Measurements from ENCODE around the gene ITGAL.

Gene ITGAL

DNA sequence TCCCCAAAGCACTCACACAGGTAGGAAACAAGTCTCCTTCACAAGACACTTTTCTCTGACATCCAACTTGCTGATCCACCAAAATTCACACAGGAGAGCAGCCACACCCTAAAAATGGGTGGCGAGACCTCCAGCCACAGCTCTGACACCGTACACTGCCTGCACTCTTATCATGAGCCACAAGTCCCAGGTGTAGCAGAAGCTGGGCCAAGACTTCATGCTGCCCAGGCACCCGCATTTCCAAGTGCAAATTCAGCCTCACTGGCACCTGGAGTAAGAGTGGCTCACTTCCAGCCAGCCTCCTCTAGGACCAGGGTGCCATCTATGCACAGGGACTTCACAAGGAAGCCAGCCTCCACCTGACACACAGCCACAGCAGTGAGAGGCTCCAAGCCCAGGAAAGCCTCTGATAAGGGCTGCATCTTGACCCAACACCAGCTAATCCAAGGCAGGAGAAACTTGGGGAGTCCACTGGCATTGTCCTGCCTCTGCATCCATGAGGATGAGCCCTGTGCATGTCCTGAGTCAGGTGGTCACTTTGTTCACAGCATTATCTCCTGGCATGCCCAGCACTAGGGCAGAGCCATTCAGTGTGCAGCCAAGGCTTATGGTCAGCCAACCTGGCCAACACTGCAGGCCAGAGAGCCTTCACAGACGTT is 56.4 kb downstream of the ITGAL start:
- TF ChIP-seq, protein P1, sequence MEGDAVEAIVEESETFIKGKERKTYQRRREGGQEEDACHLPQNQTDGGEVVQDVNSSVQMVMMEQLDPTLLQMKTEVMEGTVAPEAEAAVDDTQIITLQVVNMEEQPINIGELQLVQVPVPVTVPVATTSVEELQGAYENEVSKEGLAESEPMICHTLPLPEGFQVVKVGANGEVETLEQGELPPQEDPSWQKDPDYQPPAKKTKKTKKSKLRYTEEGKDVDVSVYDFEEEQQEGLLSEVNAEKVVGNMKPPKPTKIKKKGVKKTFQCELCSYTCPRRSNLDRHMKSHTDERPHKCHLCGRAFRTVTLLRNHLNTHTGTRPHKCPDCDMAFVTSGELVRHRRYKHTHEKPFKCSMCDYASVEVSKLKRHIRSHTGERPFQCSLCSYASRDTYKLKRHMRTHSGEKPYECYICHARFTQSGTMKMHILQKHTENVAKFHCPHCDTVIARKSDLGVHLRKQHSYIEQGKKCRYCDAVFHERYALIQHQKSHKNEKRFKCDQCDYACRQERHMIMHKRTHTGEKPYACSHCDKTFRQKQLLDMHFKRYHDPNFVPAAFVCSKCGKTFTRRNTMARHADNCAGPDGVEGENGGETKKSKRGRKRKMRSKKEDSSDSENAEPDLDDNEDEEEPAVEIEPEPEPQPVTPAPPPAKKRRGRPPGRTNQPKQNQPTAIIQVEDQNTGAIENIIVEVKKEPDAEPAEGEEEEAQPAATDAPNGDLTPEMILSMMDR (IDR thresholded peaks at IDR 0.05): no peak

DNA sequence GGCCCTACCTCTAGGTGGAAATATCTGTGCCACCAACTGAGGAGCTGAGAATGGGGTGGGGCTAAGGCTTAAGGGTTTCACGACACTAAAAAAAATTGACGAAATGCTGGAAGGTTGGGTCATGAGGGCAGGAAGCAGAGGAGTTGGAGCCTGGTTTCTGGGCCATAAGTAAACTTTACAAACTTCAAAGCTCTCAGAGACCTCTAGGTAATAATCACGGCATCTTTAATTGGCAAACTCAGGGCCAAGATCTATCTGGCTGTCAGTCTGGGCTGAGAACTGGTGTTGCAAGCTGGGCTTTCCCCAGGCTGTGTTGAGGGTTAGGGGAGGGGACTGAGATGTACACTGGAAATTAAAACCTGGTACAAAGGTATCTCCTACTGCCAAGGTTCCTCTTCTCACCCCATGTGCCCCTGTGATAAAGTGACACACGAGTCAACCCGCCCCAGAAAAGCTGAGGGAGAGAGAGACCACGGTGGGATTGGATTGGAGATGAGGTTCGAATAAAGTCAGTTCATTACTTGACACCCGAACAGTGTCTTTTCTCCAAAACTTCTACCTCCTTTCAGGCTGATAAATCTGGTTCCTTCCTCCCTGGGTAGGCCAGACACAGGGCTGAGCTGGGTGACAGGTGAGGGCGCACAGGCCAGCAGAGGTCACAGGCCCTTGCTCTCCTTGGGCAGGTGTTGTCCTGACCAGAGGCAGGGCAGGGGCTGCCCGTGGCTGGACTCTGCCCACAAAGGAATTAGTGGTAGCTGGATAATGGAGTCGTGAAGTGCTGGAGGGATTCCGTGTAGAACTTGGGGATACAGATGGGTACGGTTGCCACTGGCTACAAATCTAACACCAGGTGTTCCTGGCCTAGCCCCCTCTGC is 57.9 kb downstream of the ITGAL start:
- TF ChIP-seq, protein P1 (IDR thresholded peaks at IDR 0.05): no peak

DNA sequence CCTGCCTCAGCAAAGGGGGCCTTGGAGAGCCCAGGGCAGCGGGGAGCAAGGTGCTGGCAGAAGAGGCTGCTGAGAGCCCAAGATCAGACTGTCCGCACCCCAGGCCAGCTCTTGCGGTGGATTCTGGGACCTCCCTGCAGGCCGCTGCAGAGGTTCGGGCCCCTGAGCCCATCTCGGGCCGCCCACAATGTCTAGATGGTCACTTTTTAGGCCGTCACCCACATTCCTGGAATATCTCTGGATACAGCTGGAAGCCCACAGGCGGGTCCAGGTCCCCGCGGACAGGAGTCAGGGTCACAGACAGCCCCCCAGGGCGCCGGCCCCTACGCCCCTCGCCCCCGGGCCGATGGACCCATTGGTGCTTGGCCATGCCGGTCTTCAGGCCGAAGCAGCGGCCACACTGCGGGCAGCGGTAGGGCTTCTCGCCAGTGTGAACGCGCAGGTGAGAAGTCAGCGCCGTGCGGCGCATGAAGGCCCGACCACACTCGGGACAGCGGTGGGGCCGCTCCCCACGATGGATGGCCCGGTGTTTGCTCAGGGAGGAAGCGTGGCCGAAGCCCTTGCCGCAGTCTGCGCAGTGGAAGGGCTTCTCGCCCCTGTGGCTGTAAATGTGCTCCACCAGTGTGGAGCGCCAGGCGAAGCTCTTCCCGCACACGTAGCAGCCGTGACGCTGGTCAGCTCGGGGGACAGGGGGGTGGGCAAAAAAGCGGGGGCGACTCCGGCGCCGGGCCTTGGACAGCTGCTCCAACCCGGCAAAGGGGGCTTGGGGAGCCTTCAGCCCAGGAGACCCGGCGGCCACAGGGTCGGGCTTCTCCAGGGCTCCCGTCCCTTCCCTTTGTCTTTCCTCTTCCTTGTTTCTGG is 60.0 kb downstream of the ITGAL start:
- TF ChIP-seq, protein P1 (IDR thresholded peaks at IDR 0.05): no peak

DNA sequence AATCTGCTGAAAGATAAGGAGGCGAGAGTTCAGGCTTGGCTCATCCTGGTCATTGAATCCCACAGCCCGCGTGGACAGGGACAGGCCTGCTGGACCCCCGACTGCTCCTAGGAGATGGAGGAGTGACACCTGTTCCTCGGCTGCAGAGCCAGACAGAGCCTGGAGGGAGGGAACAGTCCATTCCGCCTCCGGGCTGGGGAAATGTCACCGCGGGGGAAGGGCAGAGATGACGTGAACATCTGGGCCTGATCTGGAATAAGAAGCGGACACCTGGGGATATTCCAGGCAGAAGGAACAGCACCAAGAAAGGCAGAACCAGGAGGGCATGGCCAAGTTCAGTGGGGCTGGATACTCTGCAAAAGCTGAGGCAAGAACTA is 60.6 kb downstream of the ITGAL start:
- TF ChIP-seq, protein P1 (IDR thresholded peaks at IDR 0.05): no peak

DNA sequence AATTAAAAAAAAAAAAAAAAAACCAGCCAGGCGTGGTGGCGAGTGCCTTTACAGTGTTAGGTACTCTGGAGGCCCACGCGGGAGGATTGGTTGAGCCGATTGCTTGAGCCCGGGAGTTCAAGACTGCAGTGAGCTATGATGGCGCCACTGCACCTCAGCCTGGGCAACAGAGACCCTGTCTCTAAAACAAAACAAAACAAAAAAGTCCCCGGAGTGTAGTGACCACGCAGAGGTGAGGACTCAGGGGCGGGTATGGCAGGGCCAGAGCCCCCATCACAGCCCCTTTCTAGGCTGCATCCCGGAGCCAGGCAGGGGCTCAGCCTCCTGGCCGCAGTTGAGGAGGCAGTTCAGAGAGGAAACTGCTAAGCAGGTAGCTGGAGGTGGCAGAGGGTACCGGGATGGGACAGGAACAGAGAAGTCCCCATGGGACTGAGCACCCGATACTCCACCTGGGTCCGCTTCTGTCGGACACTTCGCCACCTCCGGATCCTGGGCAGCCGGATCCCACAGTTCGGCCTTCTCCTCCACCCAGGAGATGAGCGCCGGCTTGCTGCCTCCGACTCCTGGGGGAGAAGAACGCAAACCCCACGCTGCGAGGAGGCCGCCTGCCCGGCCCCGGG is 61.3 kb downstream of the ITGAL start:
- TF ChIP-seq, protein P1 (IDR thresholded peaks at IDR 0.05): no peak

DNA sequence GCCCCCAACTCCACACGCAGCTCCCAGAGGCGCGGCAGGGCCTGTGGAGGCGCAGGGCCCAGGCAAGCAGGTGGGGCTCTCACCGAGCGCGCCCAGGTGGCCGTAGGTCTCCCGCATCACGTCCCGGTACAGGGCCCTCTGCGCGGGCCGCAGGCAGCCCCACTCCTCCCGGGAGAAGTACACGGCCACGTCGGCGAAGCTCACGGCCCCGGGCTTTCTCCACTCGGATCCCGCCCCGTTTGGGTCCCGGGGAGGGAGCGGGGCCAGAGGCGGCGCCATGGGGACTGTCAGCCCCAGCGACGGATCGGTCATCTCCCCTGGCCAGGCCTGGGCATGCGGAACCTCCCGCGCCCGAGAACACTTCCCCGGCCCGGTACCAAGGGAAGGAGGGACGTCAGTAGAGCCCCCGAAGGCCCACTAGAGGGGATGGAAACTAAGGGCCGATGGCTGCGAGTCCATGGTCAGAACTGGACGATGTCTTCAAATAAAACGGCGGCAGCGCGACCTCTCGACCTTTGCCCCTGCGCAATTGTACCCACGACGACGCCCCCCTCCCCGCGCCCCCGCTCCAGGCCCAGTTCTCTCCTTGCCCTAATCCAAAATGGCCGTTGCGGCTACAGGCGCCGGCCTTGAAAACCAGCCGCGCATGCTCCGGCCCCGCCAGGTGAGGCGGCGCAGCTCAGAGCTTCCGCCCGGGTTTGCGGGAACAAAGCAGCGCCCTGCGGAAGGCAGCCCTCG is 62.0 kb downstream of the ITGAL start, which contains the start of gene ZNF747:
TSS of gene ZNF747 (minus strand) at position 491 of the 738 bp plus-strand sequence. CDS start at position 312, 179 bp downstream.
- TF ChIP-seq, protein P1 (IDR thresholded peaks at IDR 0.05): no peak

Measured in LNCAP (cell line).